Mesodermal cell (in vitro differentiated cells): ENCODE measurements around the gene B3GLCT.

Source experiments
- H3K27ac ChIP-seq: 2 replicates; pipeline ENCODE4 v1.7.0; 2013; ENCODE audit warnings: mild to moderate bottlenecking, low read depth, low read length, moderate library complexity; ENCODE audit not compliant: severe bottlenecking
- H3K36me3 ChIP-seq: 2 replicates; pipeline ENCODE4 v1.7.1; 2013; ENCODE audit warnings: mild to moderate bottlenecking, low read length, moderate library complexity; ENCODE audit not compliant: control insufficient read depth, insufficient read depth
- H3K4me1 ChIP-seq: one replicate; pipeline ENCODE4 v1.7.1; 2013; ENCODE audit warnings: mild to moderate bottlenecking, low read length; ENCODE audit not compliant: insufficient read depth, control insufficient read depth, poor library complexity, severe bottlenecking
- H3K4me3 ChIP-seq: 2 replicates; pipeline ENCODE4 v1.7.0; 2013; ENCODE audit warnings: low read length, control low read depth, mild to moderate bottlenecking; ENCODE audit not compliant: insufficient read depth, poor library complexity, severe bottlenecking; ENCODE audit errors: extremely low read depth
- H3K9me3 ChIP-seq: 2 replicates; pipeline ENCODE4 v1.7.1; 2013; ENCODE audit warnings: mild to moderate bottlenecking, low read length, moderate library complexity; ENCODE audit not compliant: control insufficient read depth
- WGBS, 2 experiments: methylation state at CpG; one replicate each; pipeline ENCODE4 v1.1.5; 2013; ENCODE audit warnings: missing lambda C conversion rate in 2 of 2; ENCODE audit not compliant: insufficient coverage in 2 of 2; 5-methylcytosine and 5-hydroxymethylcytosine counted together

Gene B3GLCT

DNA sequence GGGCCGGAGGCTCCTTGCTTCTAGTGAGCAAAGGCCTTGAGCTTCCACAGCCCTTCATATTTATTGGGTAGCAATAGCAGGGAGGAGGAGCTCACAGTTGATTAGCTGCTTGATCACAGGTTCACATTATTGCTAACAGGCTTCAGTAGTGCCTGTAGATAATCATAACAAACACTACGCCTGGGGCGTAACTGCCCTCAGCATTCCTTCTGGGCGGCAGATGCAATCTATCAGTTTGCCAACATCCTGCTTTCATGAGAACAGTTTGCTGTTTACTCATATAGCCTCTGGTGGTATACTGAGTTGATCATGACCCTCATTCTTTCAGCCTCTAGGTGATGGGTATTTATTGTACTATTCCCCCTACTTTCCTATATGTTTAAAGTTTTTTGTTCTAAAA is 149.4 kb downstream of the B3GLCT start:
- Histone ChIP-seq H3K36me3 (no peaks in the 10 kb centered on the region), H3K4me3 (no peak overlapping the region), H3K4me1 (no peaks in the 10 kb centered on the region), H3K9me3 (no peaks in the 10 kb centered on the region), H3K27ac (no peak overlapping the region)
- 100% methylated on average over 1 to 4 of the region's 4 CpGs for WGBS, 2 experiments

DNA sequence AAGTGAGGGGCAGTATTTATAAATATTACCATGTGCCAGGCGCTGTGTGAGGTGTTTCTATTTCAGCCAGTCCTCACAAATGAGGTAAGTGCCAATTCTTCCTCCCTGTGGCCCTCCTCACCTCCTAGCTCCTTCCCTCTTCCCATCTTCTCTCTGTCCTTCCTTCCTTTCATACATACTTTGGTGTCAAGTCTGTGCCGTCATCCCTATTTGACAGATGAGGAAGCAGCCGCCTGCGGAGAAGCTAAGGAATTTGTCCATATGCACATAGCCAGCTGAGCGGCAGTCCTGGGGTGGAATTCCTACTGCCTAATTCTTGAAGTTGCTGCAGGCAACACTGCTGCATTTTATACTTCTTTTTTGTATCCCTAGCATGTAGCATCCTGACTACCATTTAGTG is 150.8 kb downstream of the B3GLCT start:
- H3K27ac ChIP-seq: no peak overlapping the region
- no peaks in the 10 kb centered on the region for H3K36me3 ChIP-seq
- no peak overlapping the region for H3K4me3 ChIP-seq
- WGBS, 2 experiments: 59 to 64% methylated on average over 4 to 5 of the region's 5 CpGs
- no peaks in the 10 kb centered on the region for H3K4me1 ChIP-seq
- peaks cover 5% of the 10 kb centered on the region for H3K9me3 ChIP-seq

GRCh38 chr13:31351376-31351775 is 151.6 kb downstream of the B3GLCT start:
- Histone ChIP-seq H3K9me3 (peaks cover 5% of the 10 kb centered on the region), H3K4me3 (no peak overlapping the region), H3K4me1 (no peaks in the 10 kb centered on the region), H3K27ac (no peak overlapping the region), H3K36me3 (no peaks in the 10 kb centered on the region)
- WGBS, 2 experiments: 73 to 76% methylated on average over 2 of the region's 2 CpGs

- Histone ChIP-seq H3K27ac (no peak overlapping the region), H3K4me1 (no peaks in the 10 kb centered on the region), H3K36me3 (no peaks in the 10 kb centered on the region), H3K9me3 (peaks cover 5% of the 10 kb centered on the region), H3K4me3 (no peak overlapping the region)
- 95 to 97% methylated on average over 23 to 24 of the region's 24 CpGs for WGBS, 2 experiments
These were observed 152.7 kb downstream of the B3GLCT start for GRCh38 chr13:31352467-31352866.

DNA sequence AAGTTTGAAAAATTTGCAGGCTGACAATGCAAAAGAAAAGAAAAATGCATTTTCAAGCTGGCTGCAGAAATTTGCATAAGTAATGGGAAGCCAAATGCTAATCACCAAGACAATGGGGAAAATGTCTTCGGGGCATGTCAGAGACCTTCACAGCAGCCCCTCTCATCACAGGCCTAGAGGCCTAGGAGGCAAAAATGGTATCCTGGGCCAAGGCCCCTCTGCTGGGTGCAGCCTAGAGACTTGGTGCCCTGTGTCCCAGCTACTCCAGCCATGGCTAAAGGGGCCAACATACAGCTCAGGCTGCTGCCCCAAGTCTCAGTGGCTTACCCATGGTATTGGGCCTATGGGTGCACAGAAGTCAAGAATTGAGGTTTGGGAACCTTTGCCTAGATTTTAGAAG is 155.2 kb downstream of the B3GLCT start:
- Histone ChIP-seq H3K4me3 (no peak overlapping the region), H3K36me3 (no peaks in the 10 kb centered on the region), H3K9me3 (peaks cover 5% of the 10 kb centered on the region), H3K27ac (no peak overlapping the region), H3K4me1 (no peaks in the 10 kb centered on the region)
- 89% methylated on average over 1 of the region's 1 CpG; no CpG with 5 or more reads in 1 of the 2 experiments for WGBS, 2 experiments

DNA sequence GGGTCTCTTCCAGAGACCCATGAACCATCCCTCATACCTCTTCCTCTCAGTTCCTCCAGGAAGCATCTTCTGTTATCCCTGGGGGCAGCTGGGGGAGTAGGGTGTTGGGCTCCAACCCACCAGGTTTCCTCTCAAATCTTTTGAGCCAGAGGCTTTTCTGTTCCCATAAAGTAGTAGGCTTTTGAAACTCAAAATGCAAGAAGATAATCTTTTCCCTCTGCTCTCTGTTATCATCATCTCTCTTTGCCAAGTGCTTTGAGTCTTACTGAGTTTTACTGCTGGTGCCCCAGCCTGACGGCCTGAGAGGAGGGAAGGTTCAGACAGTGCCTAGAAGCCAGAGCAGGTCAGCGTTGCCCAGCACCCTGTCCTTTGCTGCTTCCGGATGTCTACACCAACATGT is 157.2 kb downstream of the B3GLCT start:
- H3K36me3 ChIP-seq: no peaks in the 10 kb centered on the region
- H3K27ac ChIP-seq: no peak overlapping the region
- peaks cover 5% of the 10 kb centered on the region for H3K9me3 ChIP-seq
- H3K4me3 ChIP-seq: no peak overlapping the region
- 87 to 90% methylated on average over 2 of the region's 3 CpGs for WGBS, 2 experiments
- H3K4me1 ChIP-seq: no peaks in the 10 kb centered on the region

DNA sequence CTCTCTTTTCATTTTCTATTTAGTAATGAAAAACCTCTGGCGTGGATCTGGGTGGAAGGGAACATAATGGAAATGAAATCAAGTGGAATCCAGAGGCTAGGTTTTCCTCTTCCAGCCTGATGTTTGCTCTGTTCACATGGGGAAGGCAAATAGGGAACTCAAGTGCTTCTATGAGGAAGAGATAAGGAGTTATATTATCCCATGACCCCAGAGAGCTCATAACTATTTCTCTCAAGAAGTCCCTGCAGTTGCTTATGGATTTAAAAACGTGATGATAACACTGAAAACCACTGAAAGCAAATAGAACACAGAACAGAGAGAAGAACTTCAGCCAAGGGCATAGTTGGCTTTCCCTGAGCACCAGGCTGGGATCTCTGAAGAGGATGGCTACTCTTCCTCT is 157.8 kb downstream of the B3GLCT start:
- no peaks in the 10 kb centered on the region for H3K4me1 ChIP-seq
- peaks cover 5% of the 10 kb centered on the region for H3K9me3 ChIP-seq
- H3K27ac ChIP-seq: no peak overlapping the region
- no peaks in the 10 kb centered on the region for H3K36me3 ChIP-seq
- no peak overlapping the region for H3K4me3 ChIP-seq
- 20% methylated on average over 1 of the region's 2 CpGs; no CpG with 5 or more reads in 1 of the 2 experiments for WGBS, 2 experiments

- H3K4me1 ChIP-seq: no peaks in the 10 kb centered on the region
- no peaks in the 10 kb centered on the region for H3K36me3 ChIP-seq
- no peak overlapping the region for H3K27ac ChIP-seq
- WGBS, 2 experiments: 83 to 100% methylated on average over 1 of the region's 1 CpG
- H3K9me3 ChIP-seq: no peaks in the 10 kb centered on the region
- no peak overlapping the region for H3K4me3 ChIP-seq
These were observed 161.9 kb downstream of the B3GLCT start for GRCh38 chr13:31361673-31362072.

DNA sequence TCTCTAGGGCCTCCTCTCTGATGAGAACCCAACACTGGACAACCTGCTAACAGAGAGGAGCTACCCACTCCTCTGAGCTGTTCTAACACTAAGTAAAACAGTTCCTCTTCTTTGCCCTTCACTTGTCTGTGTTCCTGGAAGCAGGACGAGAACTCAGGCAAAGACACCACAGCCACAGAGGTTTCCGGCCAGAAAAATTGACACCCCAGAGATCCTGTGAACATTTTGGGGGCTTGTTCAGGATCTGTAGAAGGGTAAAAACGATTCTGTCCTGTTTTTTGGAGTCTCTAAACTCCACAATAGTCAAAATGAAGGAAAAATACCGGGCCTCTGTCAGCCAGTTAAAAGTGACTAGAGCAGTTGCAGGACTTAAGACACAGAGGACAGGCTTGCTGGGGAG is 165.9 kb downstream of the B3GLCT start:
- Histone ChIP-seq H3K4me1 (no peaks in the 10 kb centered on the region), H3K9me3 (no peaks in the 10 kb centered on the region), H3K27ac (no peak overlapping the region), H3K36me3 (no peaks in the 10 kb centered on the region), H3K4me3 (no peak overlapping the region)
- 73 to 100% methylated on average over 2 to 3 of the region's 4 CpGs for WGBS, 2 experiments

DNA sequence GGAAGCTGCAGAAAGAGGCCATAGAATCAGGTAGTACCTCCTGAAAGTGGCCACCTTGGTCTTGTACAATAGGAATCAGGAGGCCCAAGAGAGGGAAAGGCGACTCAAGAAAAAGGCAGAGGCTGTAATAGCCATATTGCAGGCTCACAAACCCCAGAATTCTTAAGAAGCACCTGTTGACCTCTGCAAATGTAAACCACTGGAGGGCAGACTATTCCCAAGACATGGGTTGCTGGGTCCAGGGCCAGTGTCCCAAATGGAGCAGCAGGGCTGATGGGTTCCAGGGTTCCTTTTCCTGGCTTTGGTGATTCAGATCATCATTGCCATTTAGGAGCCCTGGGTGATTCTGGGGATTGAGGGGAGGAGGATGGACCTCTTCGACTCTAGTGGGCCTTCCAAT is 167.6 kb downstream of the B3GLCT start:
- H3K4me1 ChIP-seq: no peaks in the 10 kb centered on the region
- no peak overlapping the region for H3K4me3 ChIP-seq
- no peaks in the 10 kb centered on the region for H3K36me3 ChIP-seq
- no peak overlapping the region for H3K27ac ChIP-seq
- H3K9me3 ChIP-seq: no peaks in the 10 kb centered on the region
- WGBS, 2 experiments: 72 to 90% methylated on average over 2 of the region's 2 CpGs

GRCh38 chr13:31369213-31369612 is 169.4 kb downstream of the B3GLCT start:
- Histone ChIP-seq H3K4me1 (no peaks in the 10 kb centered on the region), H3K9me3 (no peaks in the 10 kb centered on the region), H3K4me3 (no peak overlapping the region), H3K36me3 (no peaks in the 10 kb centered on the region), H3K27ac (no peak overlapping the region)

DNA sequence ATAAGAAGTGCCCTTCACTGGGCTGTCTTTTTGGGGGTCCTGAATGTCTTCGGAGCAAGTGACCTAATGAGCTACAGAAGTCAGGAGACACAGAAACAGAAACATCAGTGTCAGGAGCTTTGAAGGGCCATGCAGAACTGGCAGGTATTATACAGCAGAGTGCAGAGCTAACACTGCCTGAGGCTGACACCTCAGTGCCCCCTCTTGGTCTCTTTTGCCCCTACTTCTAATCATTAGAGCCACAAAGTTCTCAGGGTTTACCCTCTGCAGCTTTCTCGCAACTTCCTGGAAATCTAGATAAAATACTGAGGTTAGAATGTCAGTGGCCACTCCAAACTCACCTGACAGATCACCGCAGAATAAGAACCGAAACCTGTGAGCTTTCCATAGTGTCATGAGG is 172.7 kb downstream of the B3GLCT start:
- Histone ChIP-seq H3K36me3 (no peaks in the 10 kb centered on the region), H3K9me3 (no peaks in the 10 kb centered on the region), H3K4me3 (no peak overlapping the region), H3K4me1 (no peaks in the 10 kb centered on the region), H3K27ac (no peak overlapping the region)
- WGBS, 2 experiments: 89 to 90% methylated on average over 3 to 4 of the region's 4 CpGs
